Retina (tissue), 1 donor: ENCODE data around the gene ARFGAP3.
A peak's percentile ranks its signal among the peaks of the same experiment; 100 is the strongest.
"Not testable (repeated sequence)": the region's sequence is repeated elsewhere in the genome, so short reads cannot be mapped to it uniquely, and the experiment has no call there.

Experiments
- DNase-seq: peaks from one replicate; pipeline ENCODE4 v3.0.0-alpha.2; 2016

The ARFGAP3 gene

DNA sequence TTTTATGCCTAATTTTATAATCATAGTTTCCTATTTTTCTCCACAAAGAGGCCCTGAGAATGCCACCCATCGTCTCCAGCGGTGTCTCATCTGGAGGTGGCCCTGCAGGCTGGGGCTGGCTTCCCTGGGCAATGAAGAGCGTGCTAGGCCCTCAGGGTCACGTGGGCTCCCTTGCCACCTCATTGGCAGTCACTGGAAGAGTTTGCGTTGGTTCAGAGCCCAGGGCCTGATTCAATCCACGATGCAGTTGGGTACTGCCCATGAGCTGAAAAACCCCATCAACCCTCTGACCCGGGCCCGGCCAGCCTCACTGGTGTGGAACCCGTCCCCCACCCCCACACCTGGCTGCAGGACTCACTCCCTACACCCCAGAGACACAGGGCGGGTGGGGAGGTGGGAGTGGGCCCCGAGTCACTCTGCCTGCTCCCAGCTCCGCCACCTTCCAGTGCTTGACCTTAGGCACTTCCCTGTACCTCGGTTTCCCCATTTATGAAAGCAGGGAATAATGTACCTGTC is 93.0 kb downstream of the ARFGAP3 start:
- DNase-seq: no peak

DNA sequence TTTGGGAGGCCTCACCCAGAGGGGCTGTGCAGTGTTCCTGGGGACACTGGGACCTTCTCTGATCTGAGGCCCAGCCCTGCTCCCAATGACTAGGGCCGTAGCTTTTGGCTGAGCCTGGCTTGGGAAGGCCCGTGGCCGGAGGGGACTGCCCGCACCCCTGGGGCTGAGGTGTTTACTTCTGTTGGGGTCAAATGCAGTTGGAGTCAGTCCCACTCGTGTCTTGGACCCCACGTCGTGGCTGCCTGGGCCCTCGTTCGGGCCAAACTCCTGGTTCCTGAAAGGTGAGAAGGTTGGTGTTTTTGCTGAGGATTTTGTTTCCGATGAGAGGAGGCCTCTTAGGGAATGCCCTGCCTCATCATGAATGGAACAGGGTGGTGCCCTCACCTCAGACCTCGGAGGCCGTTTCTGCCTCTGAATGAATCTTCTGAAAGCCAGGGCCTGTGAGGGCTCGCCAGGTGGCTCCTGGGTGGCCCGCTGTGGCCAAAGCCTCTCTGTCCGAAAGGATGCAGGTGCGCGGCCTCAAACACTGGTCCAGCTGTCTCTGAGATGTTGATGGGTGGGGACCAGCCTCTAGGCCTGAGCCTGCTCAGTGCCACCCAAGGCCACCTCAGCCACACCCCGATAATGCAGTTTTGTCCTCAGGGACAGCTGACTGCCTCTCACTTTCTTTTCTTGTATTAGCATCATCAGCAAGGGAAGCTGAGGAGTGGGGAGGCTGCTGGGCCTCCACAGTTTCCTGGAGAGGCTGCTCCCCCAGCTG is 96.1 kb downstream of the ARFGAP3 start:
- no peak for DNase-seq

DNA sequence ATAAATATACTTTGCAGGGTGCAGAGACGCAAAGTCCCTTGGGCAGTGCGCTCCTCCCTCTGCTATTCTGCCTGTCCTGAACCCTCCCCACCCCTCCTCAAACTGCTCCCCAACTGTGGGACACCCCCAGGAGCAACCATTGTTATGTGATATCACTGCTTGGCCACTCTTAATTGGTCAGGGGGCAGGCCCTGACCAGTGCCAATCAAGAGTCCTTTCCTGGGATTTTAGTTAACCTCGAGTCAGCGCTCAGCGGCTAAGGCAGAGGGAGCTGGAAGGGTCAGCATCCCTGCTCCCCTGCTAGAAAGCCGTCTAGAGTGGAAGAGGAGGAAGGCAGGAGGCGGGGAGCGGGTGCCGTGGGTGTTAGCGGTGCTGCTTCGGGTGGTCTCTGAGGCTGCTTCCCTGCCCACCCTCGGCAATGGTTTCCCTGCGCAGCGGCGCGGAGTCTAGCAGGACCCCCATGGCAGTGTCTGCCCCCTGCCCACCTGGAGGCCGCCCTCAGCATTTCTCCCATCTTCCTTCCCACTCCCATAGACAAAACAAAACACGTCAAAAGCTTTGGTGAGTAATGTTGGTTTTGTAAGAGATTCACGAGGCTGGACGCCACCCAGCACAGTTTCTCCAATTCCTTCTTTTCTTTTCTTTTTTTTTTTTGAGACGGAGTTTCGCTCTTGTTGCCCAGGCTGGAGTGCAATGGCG is 98.0 kb downstream of the ARFGAP3 start:
- no peak for DNase-seq

- DNase-seq: not testable (repeated sequence)
Measured at GRCh38 chr22:42755553-42755952, 101.5 kb downstream of the ARFGAP3 start.

DNA sequence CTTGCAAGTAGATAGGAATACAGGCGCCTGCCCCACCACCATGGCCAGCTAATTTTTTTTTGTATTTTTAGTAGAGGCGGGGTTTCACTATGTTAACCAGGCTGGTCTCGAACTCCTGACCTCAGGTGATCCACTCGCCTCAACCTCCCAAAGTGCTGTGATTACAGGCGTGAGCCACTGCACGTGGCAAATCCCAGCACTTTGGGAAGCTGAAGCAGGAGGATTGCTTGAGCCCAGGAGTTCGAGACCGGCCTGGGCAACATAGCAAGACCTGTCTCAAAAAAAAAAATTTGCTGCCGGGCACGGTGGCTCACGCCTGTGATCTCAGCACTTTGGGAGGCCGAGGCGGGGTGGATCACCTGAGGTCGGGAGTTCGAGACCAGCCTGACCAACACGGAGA is 102.0 kb downstream of the ARFGAP3 start:
- not testable (repeated sequence) for DNase-seq

GRCh38 chr22:42754658-42755057 is 102.4 kb downstream of the ARFGAP3 start:
- DNase-seq: no peak

- no peak for DNase-seq
Measured at GRCh38 chr22:42752912-42753311, 104.2 kb downstream of the ARFGAP3 start.

DNA sequence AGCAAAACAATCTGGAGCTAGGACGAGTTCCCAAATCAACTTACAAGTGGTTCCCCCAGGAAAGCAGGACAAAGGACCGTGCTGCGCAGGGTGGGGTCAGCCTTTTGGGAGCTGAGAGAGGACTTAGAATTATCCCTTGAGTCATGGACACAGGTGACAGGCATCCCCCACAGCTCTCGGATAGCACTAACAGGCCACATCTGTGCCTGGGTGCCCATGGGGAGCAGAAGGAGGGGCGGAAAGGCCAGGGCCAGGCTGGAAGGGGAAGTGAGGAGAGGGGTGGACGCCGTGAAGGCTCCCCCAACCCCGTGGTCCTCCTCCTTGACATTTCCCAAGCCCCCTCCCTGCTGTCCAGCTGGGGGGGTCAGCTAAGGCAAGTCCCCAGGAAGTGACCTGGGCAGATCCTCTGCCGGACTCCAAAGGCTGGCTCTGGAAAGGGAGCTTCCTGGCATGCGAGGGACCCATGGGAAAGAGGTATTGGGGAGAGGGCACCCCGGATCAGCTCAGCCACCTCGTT is 104.8 kb downstream of the ARFGAP3 start:
- DNase-seq: no peak

- not testable (repeated sequence) for DNase-seq
Measured at GRCh38 chr22:42750421-42750820, 106.7 kb downstream of the ARFGAP3 start.

DNA sequence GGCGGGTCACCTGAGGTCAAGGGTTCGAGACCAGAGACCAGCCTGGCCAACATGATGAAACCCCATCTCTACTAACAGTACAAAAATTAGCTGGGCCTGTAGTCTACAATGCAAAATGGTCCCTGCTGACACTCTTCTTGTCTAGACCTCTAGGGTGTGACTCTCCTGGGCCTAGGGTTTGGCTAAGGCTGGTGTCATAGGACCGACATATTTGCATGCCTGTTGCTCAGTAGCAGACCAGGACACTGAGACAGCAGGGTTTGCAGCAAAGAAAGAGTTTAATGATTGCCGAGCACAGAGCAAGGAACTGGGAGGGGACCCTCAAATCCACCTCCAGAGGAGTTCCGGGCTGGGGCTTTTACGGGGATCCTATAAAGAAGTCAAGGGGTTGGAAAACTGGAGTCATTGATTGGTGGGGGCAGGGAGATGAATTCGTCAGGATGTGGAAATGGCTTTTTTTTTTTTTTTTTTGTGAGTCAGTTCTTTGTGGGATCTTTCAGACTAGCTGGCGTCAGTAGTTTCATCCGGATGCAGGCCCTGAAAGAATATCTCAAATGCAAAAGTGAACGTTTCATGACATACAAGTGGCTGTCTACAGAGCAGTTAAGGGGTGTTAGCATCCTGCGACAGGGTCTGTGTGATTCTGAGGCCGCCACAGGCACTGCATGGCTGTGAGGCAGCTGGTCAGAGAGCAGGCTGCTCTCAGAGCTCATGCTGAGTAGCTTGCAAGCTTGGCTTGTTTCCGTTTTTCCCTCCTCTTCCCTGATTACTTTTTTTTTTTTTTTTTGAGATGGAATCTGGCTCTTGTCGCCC is 109.2 kb downstream of the ARFGAP3 start:
- DNase-seq: peak; percentile 45
